Activated B cell treated with CpG ODN at 0.5 μM for 24 hours (primary cell): Measurements from ENCODE around the gene SLC5A6. TPM values are rescaled to one million over a fixed set of nuclear protein-coding genes. Genes with fewer than 3 reads are reported as not detected.

Experiments
- ATAC-seq: fragments of 200-7000 bp; cut with Tn5 transposase; one replicate; pipeline ENCODE4 v1.10.0; 2021; ENCODE audit warnings: low read depth, mild to moderate bottlenecking, moderate library complexity
- CTCF ChIA-PET: fragments of 350-600 bp; sonication (Branson Sonifier 250); formaldehyde crosslinking; loops from one replicate; lab custom pipeline; 2021; ENCODE audit warnings: antibody characterized with exemption; lab: Charles Lee
- POLR2A ChIA-PET: fragments of 350-600 bp; sonication (Branson Sonifier 250); formaldehyde crosslinking; loops from one replicate; lab custom pipeline; 2021; ENCODE audit warnings: antibody characterized with exemption; lab: Charles Lee
- DNase-seq: peaks from one replicate; pipeline ENCODE4 v3.0.0; 2022
- H3K27ac Mint-ChIP-seq: one replicate; pipeline ENCODE4 v1.8.0; 2020; ENCODE audit warnings: mixed read lengths
- H3K27me3 Mint-ChIP-seq: one replicate; pipeline ENCODE4 v1.8.0; 2021; ENCODE audit warnings: mixed read lengths
- H3K36me3 Mint-ChIP-seq: one replicate; pipeline ENCODE4 v1.8.0; 2021; ENCODE audit warnings: low read depth, mixed read lengths
- H3K4me1 Mint-ChIP-seq: one replicate; pipeline ENCODE4 v1.8.0; 2021; ENCODE audit warnings: mixed read lengths
- H3K4me3 Mint-ChIP-seq: one replicate; pipeline ENCODE4 v1.8.0; 2020; ENCODE audit warnings: mild to moderate bottlenecking, mixed read lengths
- H3K9me3 Mint-ChIP-seq: one replicate; pipeline ENCODE4 v1.8.0; 2020; ENCODE audit warnings: mixed read lengths
- CTCF ChIP-seq: fragments of 200-600 bp; IDR thresholded peaks from one replicate; pipeline ENCODE4 v1.8.0; 2022; ENCODE audit warnings: antibody characterized with exemption, mild to moderate bottlenecking
- intact Hi-C: fragments of 100-400 bp; cut with micrococcal nuclease; formaldehyde crosslinking; loops from one replicate; pipeline ENCODE4 v1.15.1; 2024
- total RNA-seq: library from RNA; stranded (reverse); gene quantifications from 2 replicates; pipeline ENCODE4 v1.2.3, GENCODE V29; 2022

Gene SLC5A6
- total RNA-seq, 1 donor from 2014 or later: 69.9 TPM

DNA sequence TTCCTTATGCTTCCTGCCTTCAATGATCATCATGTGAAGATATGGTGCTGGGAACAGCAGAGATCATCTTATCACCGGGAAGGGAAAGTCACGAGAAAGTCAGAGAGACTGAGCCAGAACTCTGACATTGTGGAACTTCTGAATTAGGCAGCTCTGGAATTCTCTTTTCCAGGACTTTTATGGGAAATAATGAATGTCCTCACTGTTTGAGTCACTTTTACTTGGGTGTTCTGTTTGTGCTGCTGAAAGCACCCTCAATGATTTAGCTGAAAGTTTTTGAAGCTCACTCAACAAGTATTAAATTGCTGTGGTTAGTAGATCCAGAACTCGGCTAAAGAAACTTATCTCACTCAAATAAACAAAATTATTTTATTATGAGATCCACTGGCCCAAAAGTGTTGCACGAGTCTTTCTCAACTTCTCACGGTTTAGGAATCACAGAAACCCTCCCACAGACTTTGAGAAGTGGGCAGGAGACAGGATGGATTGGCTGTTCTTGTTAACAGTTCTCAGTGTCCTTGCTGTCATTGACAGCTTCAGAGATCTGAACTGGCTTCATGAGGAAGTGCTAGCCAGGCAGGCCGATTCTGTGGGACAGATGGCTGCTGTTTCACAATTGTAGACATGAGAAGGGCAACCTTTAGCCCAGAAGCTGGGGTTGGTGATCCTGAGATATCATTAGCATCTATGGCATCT is 26.6 kb downstream of the SLC5A6 start:
- H3K36me3 Mint-ChIP-seq: no peaks in the 10 kb centered on the region
- CTCF ChIA-PET: no interaction called here
- no peak for TF ChIP-seq CTCF
- peaks cover 22% of the 10 kb centered on the region for H3K27me3 Mint-ChIP-seq
- no peak overlapping the region for H3K4me3 Mint-ChIP-seq
- H3K4me1 Mint-ChIP-seq: no peaks in the 10 kb centered on the region
- intact Hi-C loops: no loop called here
- ATAC-seq (no peak), DNase-seq (no peak)
- no peaks in the 10 kb centered on the region for H3K9me3 Mint-ChIP-seq
- POLR2A ChIA-PET: interaction anchor here (0.5 kb wide), 1 partner anchor 51 kb away, joined by 5 read pairs; the partner anchor contains the start of gene PREB
- H3K27ac Mint-ChIP-seq: no peak overlapping the region

DNA sequence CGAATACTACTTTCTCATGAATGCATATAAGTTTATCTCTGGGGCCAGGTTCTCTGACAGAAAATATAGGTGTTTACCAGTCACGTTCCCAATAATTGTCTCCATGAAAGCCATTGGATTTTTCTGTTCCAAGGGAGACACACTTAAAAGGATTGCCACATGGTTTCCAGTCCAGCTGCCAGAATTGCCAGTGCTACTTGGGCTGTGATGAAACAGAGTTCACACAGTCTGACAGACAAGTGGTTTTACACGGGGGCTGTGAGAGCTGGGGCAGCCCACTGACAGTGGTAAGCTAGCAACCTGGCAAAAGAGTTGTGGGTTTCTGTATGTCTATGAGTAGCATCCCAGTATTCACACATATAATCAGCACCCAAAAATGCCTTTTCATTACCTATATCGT is 28.0 kb downstream of the SLC5A6 start:
- Mint-ChIP-seq H3K4me1 (no peaks in the 10 kb centered on the region), H3K27ac (no peak overlapping the region), H3K27me3 (peaks cover 28% of the 10 kb centered on the region), H3K4me3 (no peak overlapping the region), H3K36me3 (no peaks in the 10 kb centered on the region), H3K9me3 (no peaks in the 10 kb centered on the region)
- intact Hi-C loops: no loop called here
- no peak for ATAC-seq
- POLR2A ChIA-PET: interaction anchor here (0.7 kb wide), 1 partner anchor 225 kb away, joined by 4 read pairs; no protein-coding TSS in a partner anchor
- DNase-seq: no peak
- CTCF ChIA-PET: interaction anchor here (1.8 kb wide), 1 partner anchor 87 kb away, joined by 4 read pairs; no protein-coding TSS in a partner anchor
- TF ChIP-seq CTCF: no peak

DNA sequence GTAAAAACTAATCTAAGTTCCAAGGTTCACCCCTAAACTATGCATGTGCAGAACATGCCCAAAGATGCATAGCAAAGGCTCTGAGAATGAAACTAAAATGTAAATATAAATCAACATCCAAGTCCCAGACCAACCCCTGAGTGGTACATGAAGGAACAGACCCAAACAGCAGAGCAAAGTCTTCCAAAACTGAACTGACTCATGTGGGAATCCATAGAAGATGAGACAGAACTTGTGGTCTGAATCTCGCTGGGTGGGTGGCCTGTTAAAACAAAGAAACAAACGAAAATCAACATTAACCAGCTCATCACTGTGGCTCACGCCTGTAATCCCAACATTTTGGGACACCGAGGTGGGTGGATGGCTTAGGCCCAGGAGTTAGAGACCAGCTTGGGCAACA is 29.7 kb downstream of the SLC5A6 start:
- Mint-ChIP-seq H3K9me3 (no peaks in the 10 kb centered on the region), H3K36me3 (no peaks in the 10 kb centered on the region), H3K27me3 (peaks cover 27% of the 10 kb centered on the region), H3K4me1 (no peaks in the 10 kb centered on the region), H3K27ac (no peak overlapping the region), H3K4me3 (no peak overlapping the region)
- no peak for ATAC-seq
- intact Hi-C loops: no loop called here
- no peak for DNase-seq
- no peak for TF ChIP-seq CTCF
- POLR2A ChIA-PET: no interaction called here
- CTCF ChIA-PET: interaction anchor here (1.5 kb wide), 1 partner anchor 9 kb away, joined by 4 read pairs; no protein-coding TSS in a partner anchor

DNA sequence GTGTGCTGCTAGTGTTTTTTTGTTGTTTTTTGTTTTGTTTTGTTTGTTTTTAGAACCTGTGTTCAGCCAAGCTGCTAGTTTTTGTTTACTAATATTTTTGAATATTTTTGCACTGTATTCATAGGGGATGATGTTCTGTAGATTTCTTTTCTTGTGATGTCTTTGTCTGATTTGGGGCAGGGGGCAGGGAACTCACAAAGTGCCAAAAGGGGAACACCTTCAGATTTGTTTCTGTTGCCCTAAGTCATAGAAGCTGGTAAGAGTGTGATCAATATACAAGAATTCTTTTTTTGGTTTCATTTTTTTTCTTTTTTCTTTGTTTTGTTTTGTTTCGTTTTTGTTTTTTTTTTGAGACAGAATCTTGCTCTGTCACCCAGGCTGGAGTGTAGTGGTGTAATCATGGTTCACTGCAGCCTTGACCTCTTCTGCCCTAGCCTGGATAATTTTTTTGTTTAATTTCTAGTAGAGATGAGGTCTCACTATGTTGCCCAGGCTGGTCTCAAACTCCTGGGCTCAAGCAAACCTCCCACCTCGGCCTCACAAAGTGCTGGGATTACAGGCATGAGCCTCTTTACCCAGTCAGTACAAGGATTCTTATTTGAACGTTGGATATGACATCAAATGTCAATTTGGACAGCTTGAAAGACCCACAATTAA is 32.6 kb downstream of the SLC5A6 start:
- ChIA-PET POLR2A (no interaction called here), CTCF (interaction anchor here (0.9 kb wide), 1 partner anchor 12 kb away, joined by 3 read pairs; no protein-coding TSS in a partner anchor)
- H3K27me3 Mint-ChIP-seq: peaks cover 28% of the 10 kb centered on the region
- no peaks in the 10 kb centered on the region for H3K4me1 Mint-ChIP-seq
- no peak overlapping the region for H3K27ac Mint-ChIP-seq
- DNase-seq (no peak), ATAC-seq (no peak)
- no peak overlapping the region for H3K4me3 Mint-ChIP-seq
- intact Hi-C loops: no loop called here
- H3K9me3 Mint-ChIP-seq: no peaks in the 10 kb centered on the region
- TF ChIP-seq CTCF: no peak
- no peaks in the 10 kb centered on the region for H3K36me3 Mint-ChIP-seq

- H3K9me3 Mint-ChIP-seq: no peaks in the 10 kb centered on the region
- ATAC-seq: no peak
- no peak for TF ChIP-seq CTCF
- intact Hi-C loops: no loop called here
- H3K36me3 Mint-ChIP-seq: no peaks in the 10 kb centered on the region
- H3K27me3 Mint-ChIP-seq: peaks cover 26% of the 10 kb centered on the region
- CTCF ChIA-PET: no interaction called here
- no peak overlapping the region for H3K27ac Mint-ChIP-seq
- POLR2A ChIA-PET: no interaction called here
- DNase-seq: no peak
- H3K4me3 Mint-ChIP-seq: no peak overlapping the region
- H3K4me1 Mint-ChIP-seq: no peaks in the 10 kb centered on the region
Measured at GRCh38 chr2:27178469-27178868, 33.6 kb downstream of the SLC5A6 start.
